A673 (cell line): ENCODE results near the gene ANKHD1. TPM values are rescaled to one million over a fixed set of nuclear protein-coding genes. Genes with fewer than 3 reads are reported as not detected.
A peak's percentile ranks its signal among the peaks of the same experiment; 100 is the strongest.

ENCODE experiments used
- BruUV-seq: library from RNA; stranded (reverse); fragments of 400-500 nt; replicated peaks from 2 replicates; lab custom pipeline; 2021; lab: Mats Ljungman, UMichigan
- CTCF ChIA-PET: fragments of 300-600 bp; sonication (Branson Sonifier 250); formaldehyde crosslinking; loops from one replicate; lab custom pipeline; 2022; ENCODE audit warnings: antibody characterized with exemption; lab: Charles Lee
- POLR2A ChIA-PET: fragments of 300-600 bp; sonication (Branson Sonifier 250); formaldehyde crosslinking; loops from one replicate; lab custom pipeline; 2022; ENCODE audit warnings: antibody characterized with exemption; ENCODE audit not compliant: low non-redundant PET; lab: Charles Lee
- DNase-seq: peaks from one replicate; pipeline ENCODE4 v3.0.0-alpha.2; 2015; ENCODE audit warnings: low spot score
- H3K27ac ChIP-seq: fragments of 200-600 bp; sonication (generic); 2 replicates; pipeline ENCODE4 v1.5.1; 2016; ENCODE audit warnings: mixed run types, low read depth, mild to moderate bottlenecking, mixed read lengths, antibody characterized with exemption, low read length; ENCODE audit not compliant: poor library complexity, severe bottlenecking
- H3K27me3 ChIP-seq: fragments of 200-600 bp; sonication (generic); replicated peaks from 2 replicates; pipeline ENCODE4 v1.6.1; 2017; ENCODE audit warnings: mixed run types, low read depth, mild to moderate bottlenecking, mixed read lengths, antibody characterized with exemption, low read length; ENCODE audit not compliant: insufficient read depth, poor library complexity
- H3K36me3 ChIP-seq: fragments of 200-600 bp; sonication (generic); 2 replicates; pipeline ENCODE4 v1.6.1; 2016; ENCODE audit warnings: mixed run types, mild to moderate bottlenecking, mixed read lengths, antibody characterized with exemption, low read length; ENCODE audit not compliant: insufficient read depth, poor library complexity, severe bottlenecking
- H3K4me1 ChIP-seq: fragments of 200-600 bp; sonication (generic); 2 replicates; pipeline ENCODE4 v1.6.1; 2017; ENCODE audit warnings: mixed run types, mild to moderate bottlenecking, mixed read lengths, antibody characterized with exemption, low read length; ENCODE audit not compliant: insufficient read depth, poor library complexity, severe bottlenecking
- H3K4me3 ChIP-seq: fragments of 200-600 bp; sonication (generic); 2 replicates; pipeline ENCODE4 v1.5.1; 2016; ENCODE audit warnings: low read depth, mixed run types, mild to moderate bottlenecking, mixed read lengths, low read length; ENCODE audit not compliant: poor library complexity, severe bottlenecking
- H3K9me3 ChIP-seq: fragments of 200-600 bp; sonication (generic); 2 replicates; pipeline ENCODE4 v1.6.1; 2016; ENCODE audit warnings: mixed run types, low read depth, mild to moderate bottlenecking, mixed read lengths, antibody characterized with exemption, low read length; ENCODE audit not compliant: poor library complexity, severe bottlenecking
- EZH2 ChIP-seq: fragments of 200-600 bp; sonication (generic); IDR thresholded peaks from 2 replicates; pipeline ENCODE4 v1.6.1; 2017; ENCODE audit warnings: borderline replicate concordance, low read depth, mild to moderate bottlenecking, mixed read lengths, antibody characterized with exemption, low read length; ENCODE audit not compliant: poor library complexity, severe bottlenecking
- intact Hi-C: fragments of 100-400 bp; cut with micrococcal nuclease; formaldehyde crosslinking; loops from one replicate; pipeline ENCODE4 v1.10.0; 2022; ENCODE audit not compliant: unreplicated experiment
- total RNA-seq: library from RNA; stranded (reverse); gene quantifications from 2 replicates; pipeline ENCODE4 v1.2.3, GENCODE V29; 2021
- TF ChIP-seq, protein P1 (sequence below): fragments of 300-800, 200-600 bp; sonication (generic); conservative IDR thresholded peaks from 2 replicates; pipeline ENCODE4 v1.5.1; 2017; ENCODE audit warnings: low read depth, mild to moderate bottlenecking, antibody characterized with exemption, low read length, moderate library complexity, mixed read lengths

The ANKHD1 gene
- total RNA-seq, 1 experiment from 2014 or later, result 169 TPM

DNA sequence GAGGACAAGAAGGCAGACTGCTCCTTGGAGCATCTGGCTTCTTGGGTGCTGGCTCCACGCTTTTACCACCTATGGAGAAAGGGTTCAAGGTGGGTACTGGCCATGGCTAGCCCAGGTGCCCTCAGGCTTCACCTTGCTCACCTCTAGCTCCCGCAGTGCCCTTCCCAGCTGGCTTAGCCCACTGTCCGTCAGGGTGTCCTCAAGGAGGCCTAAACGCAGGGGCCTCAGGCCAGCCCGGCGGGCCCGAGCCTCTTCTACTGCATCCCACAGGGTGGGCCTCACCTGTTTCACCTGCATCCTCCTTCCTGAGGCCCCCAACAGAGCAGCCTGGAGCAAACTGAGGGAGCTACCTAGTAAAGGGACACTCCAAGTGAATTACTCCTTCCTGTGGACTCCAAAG lies 172.1 kb downstream of the ANKHD1 start:
- Histone ChIP-seq H3K27me3 (no peaks in the 10 kb centered on the region), H3K4me1 (no peaks in the 10 kb centered on the region), H3K9me3 (no peaks in the 10 kb centered on the region), H3K4me3 (no peak overlapping the region), H3K27ac (no peak overlapping the region), H3K36me3 (no peaks in the 10 kb centered on the region)
- intact Hi-C loops, result no loop called here
- no TSS peak for BruUV-seq
- POLR2A ChIA-PET, result no interaction called here
- TF ChIP-seq EZH2, result no peak
- TF ChIP-seq, protein P1, sequence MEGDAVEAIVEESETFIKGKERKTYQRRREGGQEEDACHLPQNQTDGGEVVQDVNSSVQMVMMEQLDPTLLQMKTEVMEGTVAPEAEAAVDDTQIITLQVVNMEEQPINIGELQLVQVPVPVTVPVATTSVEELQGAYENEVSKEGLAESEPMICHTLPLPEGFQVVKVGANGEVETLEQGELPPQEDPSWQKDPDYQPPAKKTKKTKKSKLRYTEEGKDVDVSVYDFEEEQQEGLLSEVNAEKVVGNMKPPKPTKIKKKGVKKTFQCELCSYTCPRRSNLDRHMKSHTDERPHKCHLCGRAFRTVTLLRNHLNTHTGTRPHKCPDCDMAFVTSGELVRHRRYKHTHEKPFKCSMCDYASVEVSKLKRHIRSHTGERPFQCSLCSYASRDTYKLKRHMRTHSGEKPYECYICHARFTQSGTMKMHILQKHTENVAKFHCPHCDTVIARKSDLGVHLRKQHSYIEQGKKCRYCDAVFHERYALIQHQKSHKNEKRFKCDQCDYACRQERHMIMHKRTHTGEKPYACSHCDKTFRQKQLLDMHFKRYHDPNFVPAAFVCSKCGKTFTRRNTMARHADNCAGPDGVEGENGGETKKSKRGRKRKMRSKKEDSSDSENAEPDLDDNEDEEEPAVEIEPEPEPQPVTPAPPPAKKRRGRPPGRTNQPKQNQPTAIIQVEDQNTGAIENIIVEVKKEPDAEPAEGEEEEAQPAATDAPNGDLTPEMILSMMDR, result no peak
- CTCF ChIA-PET, result no interaction called here
- no peak for DNase-seq

DNA sequence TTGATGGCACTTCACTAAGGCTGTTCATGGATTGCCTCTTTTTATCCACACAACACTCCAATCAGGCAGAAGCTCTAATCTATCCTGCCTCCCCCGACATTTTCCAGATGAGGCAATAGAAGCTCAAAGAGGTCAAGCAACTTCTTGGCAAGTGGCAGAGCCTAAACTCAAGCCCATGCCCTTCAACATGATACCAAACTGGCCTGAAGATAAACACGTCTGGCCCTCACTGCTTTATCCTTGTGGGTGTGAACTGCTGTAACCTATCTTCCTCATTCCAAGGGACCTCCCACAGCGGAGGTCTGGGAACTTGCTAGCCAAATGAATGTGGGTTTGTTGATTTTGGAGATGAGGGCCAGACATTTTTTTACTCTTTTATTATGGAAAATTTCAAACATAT lies 172.5 kb downstream of the ANKHD1 start:
- BruUV-seq, result no TSS peak
- CTCF ChIA-PET, result no interaction called here
- Histone ChIP-seq H3K36me3 (no peaks in the 10 kb centered on the region), H3K4me1 (no peaks in the 10 kb centered on the region), H3K9me3 (no peaks in the 10 kb centered on the region), H3K27ac (no peak overlapping the region), H3K4me3 (no peak overlapping the region), H3K27me3 (no peaks in the 10 kb centered on the region)
- no peak for DNase-seq
- intact Hi-C loops, result no loop called here
- TF ChIP-seq, protein P1, result no peak
- TF ChIP-seq EZH2, result no peak
- POLR2A ChIA-PET, result no interaction called here

DNA sequence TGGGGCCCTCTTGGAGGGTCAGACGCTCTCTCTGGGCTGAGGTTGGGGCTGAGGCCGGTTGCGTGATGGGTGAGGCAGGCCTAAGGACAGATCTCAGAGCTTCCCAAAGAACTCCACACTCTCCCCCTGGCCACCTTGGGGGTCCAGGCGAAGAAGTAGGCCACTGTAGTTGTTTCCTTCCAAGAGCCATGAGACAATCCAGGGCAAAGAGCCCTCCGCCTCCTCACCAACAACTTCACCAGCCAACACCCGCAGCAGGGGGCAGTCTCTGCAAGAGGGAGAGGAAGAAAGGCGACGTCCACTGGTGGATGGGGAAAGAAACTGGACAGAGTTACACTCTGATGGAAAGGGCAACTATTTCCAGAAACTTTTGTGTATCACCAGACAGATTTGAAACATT lies 173.7 kb downstream of the ANKHD1 start:
- H3K36me3 ChIP-seq, result no peaks in the 10 kb centered on the region
- H3K4me1 ChIP-seq, result no peaks in the 10 kb centered on the region
- no peak overlapping the region for H3K27ac ChIP-seq
- no peak for TF ChIP-seq EZH2
- TF ChIP-seq, protein P1, result peak; percentile 47
- DNase-seq, result no peak
- H3K4me3 ChIP-seq, result no peak overlapping the region
- CTCF ChIA-PET, result no interaction called here
- POLR2A ChIA-PET, result no interaction called here
- BruUV-seq, result no TSS peak
- no peaks in the 10 kb centered on the region for H3K9me3 ChIP-seq
- intact Hi-C loops, result no loop called here
- peaks cover 3% of the 10 kb centered on the region for H3K27me3 ChIP-seq
